PC-9 (cell line): ENCODE results near the gene CXCL3.

ENCODE experiments used
- EZH2 ChIP-seq: fragments of 200-600 bp; sonication (generic); IDR thresholded peaks from 2 replicates; pipeline ENCODE4 v1.8.0; 2017; ENCODE audit warnings: antibody characterized with exemption, low read depth
- TF ChIP-seq, protein P1 (sequence below): fragments of 200-600 bp; sonication (generic); conservative IDR thresholded peaks from 2 replicates; pipeline ENCODE4 v1.6.1; 2017; ENCODE audit warnings: mixed run types, antibody characterized with exemption, mild to moderate bottlenecking, moderate library complexity

DNA sequence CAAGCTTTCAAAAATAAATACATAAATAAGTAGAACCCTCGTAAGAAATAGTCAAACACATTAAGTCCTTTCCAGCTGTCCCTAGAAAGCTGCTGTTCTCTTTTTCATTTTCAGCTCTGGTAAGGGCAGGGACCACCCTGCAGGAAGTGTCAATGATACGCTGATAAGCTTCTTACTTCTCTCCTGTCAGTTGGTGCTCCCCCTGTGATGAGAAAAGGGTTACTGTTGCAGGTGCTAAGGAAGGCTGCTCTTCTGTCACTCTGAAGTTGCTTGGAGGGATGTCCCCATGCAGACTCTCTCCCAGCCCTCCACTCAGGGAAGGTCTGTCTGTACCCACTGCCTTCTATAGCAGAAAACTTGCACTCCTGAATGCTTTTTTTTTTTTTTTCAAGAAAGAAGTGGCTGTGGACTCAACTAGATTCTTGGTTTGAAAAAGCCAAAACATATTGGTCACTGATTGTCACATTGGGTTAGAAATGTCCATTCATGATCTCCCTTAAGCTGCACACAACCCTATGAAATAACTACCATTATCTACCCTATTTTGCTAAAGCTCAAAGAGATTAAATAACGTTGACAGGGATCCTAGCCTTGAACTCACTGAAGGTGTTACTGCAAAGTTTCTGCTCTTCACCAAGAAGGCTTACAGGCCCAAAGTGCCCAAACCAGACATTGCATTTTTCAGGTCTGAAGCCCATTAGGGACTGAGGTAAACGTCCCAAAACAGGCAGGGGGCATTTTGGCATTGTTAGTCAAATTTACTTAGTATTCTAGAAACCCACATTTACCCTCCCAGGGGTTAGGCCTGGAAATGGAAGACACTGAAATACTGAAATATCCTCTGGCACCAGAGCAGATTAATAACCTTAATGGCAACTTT is 1.2 kb downstream of the CXCL3 start:
- TF ChIP-seq, protein P1, sequence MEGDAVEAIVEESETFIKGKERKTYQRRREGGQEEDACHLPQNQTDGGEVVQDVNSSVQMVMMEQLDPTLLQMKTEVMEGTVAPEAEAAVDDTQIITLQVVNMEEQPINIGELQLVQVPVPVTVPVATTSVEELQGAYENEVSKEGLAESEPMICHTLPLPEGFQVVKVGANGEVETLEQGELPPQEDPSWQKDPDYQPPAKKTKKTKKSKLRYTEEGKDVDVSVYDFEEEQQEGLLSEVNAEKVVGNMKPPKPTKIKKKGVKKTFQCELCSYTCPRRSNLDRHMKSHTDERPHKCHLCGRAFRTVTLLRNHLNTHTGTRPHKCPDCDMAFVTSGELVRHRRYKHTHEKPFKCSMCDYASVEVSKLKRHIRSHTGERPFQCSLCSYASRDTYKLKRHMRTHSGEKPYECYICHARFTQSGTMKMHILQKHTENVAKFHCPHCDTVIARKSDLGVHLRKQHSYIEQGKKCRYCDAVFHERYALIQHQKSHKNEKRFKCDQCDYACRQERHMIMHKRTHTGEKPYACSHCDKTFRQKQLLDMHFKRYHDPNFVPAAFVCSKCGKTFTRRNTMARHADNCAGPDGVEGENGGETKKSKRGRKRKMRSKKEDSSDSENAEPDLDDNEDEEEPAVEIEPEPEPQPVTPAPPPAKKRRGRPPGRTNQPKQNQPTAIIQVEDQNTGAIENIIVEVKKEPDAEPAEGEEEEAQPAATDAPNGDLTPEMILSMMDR = no peak
- TF ChIP-seq EZH2 = no peak
